ENCODE results near the gene PEMT.

- TF ChIP-seq EZH2 (IDR thresholded peaks at IDR 0.05) = no peak
- no peak for TF ChIP-seq POLR2AphosphoS5 (IDR thresholded peaks at IDR 0.05; ENCODE audit: borderline replicate concordance, low read depth, low read length)
- TF ChIP-seq FOXP2 (optimal IDR thresholded peaks at IDR 0.05; ENCODE audit: control extremely low read depth, extremely low read length, insufficient read depth) = no peak
These were observed 1.7 kb upstream of the PEMT start for GRCh38 chr17:17593222-17593620.

Data from SK-N-MC (cell line).